MCF 10A (cell line): ENCODE results near the gene WNT4. TPM values are rescaled to one million over a fixed set of nuclear protein-coding genes. Genes with fewer than 3 reads are reported as not detected.

Source experiments
- BruUV-seq: library from RNA; stranded (reverse); fragments of 400-500 nt; replicated peaks from 2 replicates; lab custom pipeline; 2021; lab: Mats Ljungman, UMichigan
- CTCF ChIA-PET: fragments of 300-600 bp; sonication (Branson Sonifier 250); formaldehyde crosslinking; extraction: SDS; loops from one replicate; lab custom pipeline; 2021; ENCODE audit warnings: antibody characterized with exemption, inconsistent platforms; lab: Yijun Ruan, JAX
- POLR2A ChIA-PET: fragments of 300-600, 350-650 bp; sonication (Branson Sonifier 250); formaldehyde crosslinking; extraction: SDS; loops from one replicate; lab custom pipeline; 2020; ENCODE audit warnings: antibody characterized with exemption, inconsistent platforms; lab: Yijun Ruan, JAX
- DNase-seq: peaks from one replicate; pipeline ENCODE4 v3.0.0-alpha.2; 2018; ENCODE audit not compliant: unreplicated experiment
- H3K27ac Mint-ChIP-seq: one replicate; pipeline ENCODE4 v1.8.0; 2022; ENCODE audit warnings: mild to moderate bottlenecking, low read depth, mixed read lengths; ENCODE audit not compliant: unreplicated experiment
- H3K27me3 Mint-ChIP-seq: one replicate; pipeline ENCODE4 v1.8.0; 2022; ENCODE audit warnings: mixed read lengths; ENCODE audit not compliant: insufficient read depth, unreplicated experiment
- H3K36me3 Mint-ChIP-seq: one replicate; pipeline ENCODE4 v1.8.0; 2022; ENCODE audit warnings: mild to moderate bottlenecking, moderate library complexity, mixed read lengths; ENCODE audit not compliant: insufficient read depth, unreplicated experiment
- H3K4me1 Mint-ChIP-seq: one replicate; pipeline ENCODE4 v1.8.0; 2022; ENCODE audit warnings: mixed read lengths; ENCODE audit not compliant: insufficient read depth, unreplicated experiment
- H3K4me3 Mint-ChIP-seq: one replicate; pipeline ENCODE4 v1.8.0; 2022; ENCODE audit warnings: mild to moderate bottlenecking, moderate library complexity, mixed read lengths; ENCODE audit not compliant: unreplicated experiment
- H3K9me3 Mint-ChIP-seq: one replicate; pipeline ENCODE4 v1.8.0; 2022; ENCODE audit warnings: mixed read lengths; ENCODE audit not compliant: unreplicated experiment
- CTCF ChIP-seq: fragments of 200-600 bp; IDR thresholded peaks from one replicate; pipeline ENCODE4 v1.8.0; 2022; ENCODE audit warnings: antibody characterized with exemption, mild to moderate bottlenecking; ENCODE audit not compliant: unreplicated experiment
- intact Hi-C: fragments of 100-400 bp; cut with micrococcal nuclease; formaldehyde crosslinking; loops from 2 replicates; pipeline ENCODE4 v1.14.1; 2022
- total RNA-seq: library from RNA; stranded (reverse); gene quantifications from 2 replicates; pipeline ENCODE4 v1.2.3, GENCODE V29; 2022

Gene WNT4
- total RNA-seq, 1 experiment from 2014 or later: not detected

- intact Hi-C loops: no loop called here
- CTCF ChIA-PET: interaction anchor here (0.6 to 1.1 kb wide), 4 partner anchors 18 to 460 kb away, joined by 3 read pairs; no protein-coding TSS in a partner anchor
- peaks cover 10% of the 10 kb centered on the region for H3K36me3 Mint-ChIP-seq
- BruUV-seq: no TSS peak
- no peak for DNase-seq
- no peak overlapping the region for H3K27ac Mint-ChIP-seq
- no peak overlapping the region for H3K4me3 Mint-ChIP-seq
- H3K27me3 Mint-ChIP-seq: no peaks in the 10 kb centered on the region
- no peaks in the 10 kb centered on the region for H3K4me1 Mint-ChIP-seq
- H3K9me3 Mint-ChIP-seq: no peaks in the 10 kb centered on the region
- POLR2A ChIA-PET: no interaction called here
- no peak for TF ChIP-seq CTCF
Measured at GRCh38 chr1:22123071-22123390, 19.9 kb downstream of the WNT4 start.

- H3K4me3 Mint-ChIP-seq: no peak overlapping the region
- no peaks in the 10 kb centered on the region for H3K4me1 Mint-ChIP-seq
- no TSS peak for BruUV-seq
- intact Hi-C loops: no loop called here
- no peak for DNase-seq
- peaks cover 10% of the 10 kb centered on the region for H3K36me3 Mint-ChIP-seq
- peak overlapping the region; percentile 57 for H3K27ac Mint-ChIP-seq
- TF ChIP-seq CTCF: no peak
- POLR2A ChIA-PET: no interaction called here
- CTCF ChIA-PET: interaction anchor here (1.1 kb wide), 1 partner anchor 17 kb away, joined by 3 read pairs; no protein-coding TSS in a partner anchor
- H3K9me3 Mint-ChIP-seq: no peaks in the 10 kb centered on the region
- H3K27me3 Mint-ChIP-seq: no peaks in the 10 kb centered on the region
Measured at GRCh38 chr1:22122273-22123070, 20.4 kb downstream of the WNT4 start.

GRCh38 chr1:22121421-22121911, 21.4 kb downstream of the WNT4 start:
- DNase-seq: no peak
- Mint-ChIP-seq H3K9me3 (no peaks in the 10 kb centered on the region), H3K4me1 (no peaks in the 10 kb centered on the region), H3K4me3 (no peak overlapping the region), H3K36me3 (peaks cover 10% of the 10 kb centered on the region), H3K27me3 (no peaks in the 10 kb centered on the region), H3K27ac (no peak overlapping the region)
- POLR2A ChIA-PET: no interaction called here
- TF ChIP-seq CTCF: no peak
- CTCF ChIA-PET: interaction anchor here (0.8 to 0.9 kb wide), 2 partner anchors 10 to 155 kb away, joined by 3 read pairs; no protein-coding TSS in a partner anchor
- BruUV-seq: no TSS peak
- intact Hi-C loops: no loop called here

- intact Hi-C loops: no loop called here
- H3K27me3 Mint-ChIP-seq: no peaks in the 10 kb centered on the region
- no peak overlapping the region for H3K27ac Mint-ChIP-seq
- TF ChIP-seq CTCF: no peak
- H3K4me3 Mint-ChIP-seq: no peak overlapping the region
- no peaks in the 10 kb centered on the region for H3K4me1 Mint-ChIP-seq
- CTCF ChIA-PET: no interaction called here
- no peaks in the 10 kb centered on the region for H3K9me3 Mint-ChIP-seq
- peaks cover 10% of the 10 kb centered on the region for H3K36me3 Mint-ChIP-seq
- BruUV-seq: no TSS peak
- no peak for DNase-seq
- POLR2A ChIA-PET: interaction anchor here (0.6 to 1.0 kb wide), 2 partner anchors 13 to 153 kb away, joined by 3 to 4 read pairs; no protein-coding TSS in a partner anchor
Measured at GRCh38 chr1:22120469-22120790, 22.5 kb downstream of the WNT4 start.
